GM18951 (cell line): Measurements from ENCODE around the gene SUGT1.
"Not testable (repeated sequence)": the region's sequence is repeated elsewhere in the genome, so short reads cannot be mapped to it uniquely, and the experiment has no call there.

Source experiments
- POLR2A ChIP-seq: IDR thresholded peaks from 4 replicates; pipeline ENCODE4 v1.6.1; 2011; ENCODE audit warnings: mild to moderate bottlenecking; ENCODE audit not compliant: insufficient read length, insufficient read depth; ENCODE audit errors: extremely low read depth
- in situ Hi-C: fragments of 300-500 bp; cut with MboI; formaldehyde crosslinking; loops from one replicate; pipeline ENCODE4 v1.12.0; 2022; ENCODE audit warnings: low sequenced_read_pairs, mixed read lengths, inconsistent platforms; ENCODE audit not compliant: unreplicated experiment

Gene SUGT1

GRCh38 chr13:52652196-52652979 lies at the start of gene SUGT1:
Gene SUGT1 (plus strand): TSS chr13:52652836. CDS start chr13:52652921, 85 bp downstream.
- in situ Hi-C loops: no loop called here
- TF ChIP-seq POLR2A: peak; percentile 83

GRCh38 chr13:52603316-52603715 lies 49.3 kb upstream of the SUGT1 start:
- in situ Hi-C loops: not testable (repeated sequence)

- in situ Hi-C loops: not testable (repeated sequence)
These were observed 46.5 kb upstream of the SUGT1 start for GRCh38 chr13:52606126-52606525.

GRCh38 chr13:52606795-52607194 lies 45.8 kb upstream of the SUGT1 start:
- in situ Hi-C loops: not testable (repeated sequence)

GRCh38 chr13:52608184-52608583 lies 44.5 kb upstream of the SUGT1 start:
- in situ Hi-C loops: not testable (repeated sequence)

GRCh38 chr13:52609013-52609606 lies 43.5 kb upstream of the SUGT1 start:
- in situ Hi-C loops: not testable (repeated sequence)

- in situ Hi-C loops: not testable (repeated sequence)
These were observed 42.5 kb upstream of the SUGT1 start for GRCh38 chr13:52610158-52610557.

- in situ Hi-C loops: no loop called here
- TF ChIP-seq POLR2A: no peak
These were observed 37.4 kb upstream of the SUGT1 start for GRCh38 chr13:52615134-52615801.

GRCh38 chr13:52615812-52616211 lies 36.8 kb upstream of the SUGT1 start:
- in situ Hi-C loops: no loop called here
- no peak for TF ChIP-seq POLR2A

- in situ Hi-C loops: no loop called here
- peak; percentile 80 for TF ChIP-seq POLR2A
These were observed 35.3 kb upstream of the SUGT1 start for GRCh38 chr13:52617070-52618060.

- in situ Hi-C loops: not testable (repeated sequence)
These were observed 21.4 kb upstream of the SUGT1 start for GRCh38 chr13:52631083-52631690.

GRCh38 chr13:52638666-52639328 lies 13.8 kb upstream of the SUGT1 start:
- no peak for TF ChIP-seq POLR2A
- in situ Hi-C loops: no loop called here

- no peak for TF ChIP-seq POLR2A
- in situ Hi-C loops: no loop called here
These were observed 10.5 kb upstream of the SUGT1 start, which contains the start of gene HNRNPA1L2 for GRCh38 chr13:52642131-52642530. Gene HNRNPA1L2 (plus strand): TSS chr13:52642431. CDS start chr13:52642493, 62 bp downstream.
